GM12878 (cell line): ENCODE measurements around the gene MPEG1. TPM values are rescaled to one million over a fixed set of nuclear protein-coding genes. Genes with fewer than 3 reads are reported as not detected.

ENCODE experiments used
- ATAC-seq: fragments of 200-7000 bp; cut with Tn5 transposase; 3 replicates; pipeline ENCODE4 v1.9.1; 2020; ENCODE audit warnings: mild to moderate bottlenecking, moderate library complexity
- BruUV-seq: library from RNA; stranded (reverse); fragments of 400-500 nt; replicated peaks from 2 replicates; lab custom pipeline; 2021; lab: Mats Ljungman, UMichigan
- CTCF ChIA-PET: fragments of 300-600 bp; sonication (Branson Sonifier 250); formaldehyde crosslinking; extraction: SDS; loops from one replicate; lab custom pipeline; 2021; ENCODE audit warnings: inconsistent platforms; lab: Yijun Ruan, JAX
- POLR2A ChIA-PET: fragments of 350-600 bp; formaldehyde crosslinking; extraction: SDS; loops from one replicate; lab custom pipeline; 2021; ENCODE audit warnings: inconsistent platforms; lab: Charles Lee
- RAD21 ChIA-PET: fragments of 300-600 bp; sonication (Branson Sonifier 250); formaldehyde crosslinking; loops from one replicate; lab custom pipeline; 2023; ENCODE audit warnings: antibody characterized with exemption; ENCODE audit not compliant: unreplicated experiment; lab: Charles Lee
- SMC1A ChIA-PET: fragments of 300-600 bp; sonication (Branson Sonifier 250); formaldehyde crosslinking; loops from one replicate; lab custom pipeline; 2023; ENCODE audit not compliant: unreplicated experiment, uncharacterized antibody; lab: Charles Lee
- DNase-seq: peaks from one replicate; pipeline ENCODE4 v3.0.0-alpha.2; 2011; ENCODE audit warnings: low read depth, low spot score
- FAIRE-seq: peaks from 3 replicates; lab custom pipeline; 2011; peaks lifted over from hg19 to GRCh38; lab: Jason Lieb, UNC
- H2AFZ ChIP-seq: 2 replicates; pipeline ENCODE4 v1.6.0; 2011; ENCODE audit warnings: low read depth, low read length, control low read depth; ENCODE audit not compliant: control insufficient read depth
- H3K27ac ChIP-seq: 2 replicates; pipeline ENCODE4 v1.5.1; 2011; ENCODE audit warnings: control low read depth; ENCODE audit not compliant: control insufficient read depth, insufficient read depth
- H3K27me3 ChIP-seq, 2 experiments: replicated peaks in 1 of 2; 2 replicates each; pipeline versions ENCODE4 v1.6.0 to v1.6.1; 2011; ENCODE audit warnings: low read length in 1 of 2; ENCODE audit not compliant: control insufficient read depth in 2 of 2, insufficient read depth in 2 of 2
- H3K36me3 ChIP-seq, 2 experiments: 2 replicates each; pipeline ENCODE4 v1.5.1; 2011; ENCODE audit warnings: low read length in 1 of 2; ENCODE audit not compliant: control insufficient read depth in 2 of 2, insufficient read depth in 2 of 2
- H3K4me1 ChIP-seq: 2 replicates; pipeline ENCODE4 v1.6.1; 2011; ENCODE audit warnings: mild to moderate bottlenecking, low read length, moderate library complexity, mixed read lengths; ENCODE audit not compliant: control insufficient read depth, insufficient read depth
- H3K4me2 ChIP-seq: 2 replicates; pipeline ENCODE4 v1.6.0; 2011; ENCODE audit warnings: control low read depth; ENCODE audit not compliant: control insufficient read depth, insufficient read depth
- H3K4me3 ChIP-seq: fragments of 200-600 bp; sonication (generic); 2 replicates; pipeline ENCODE4 v1.5.1; 2016
- H3K79me2 ChIP-seq: 2 replicates; pipeline ENCODE4 v1.6.0; 2011; ENCODE audit warnings: low read length; ENCODE audit not compliant: control insufficient read depth, insufficient read depth
- H3K9ac ChIP-seq: 2 replicates; pipeline ENCODE4 v1.8.0; 2011; ENCODE audit warnings: low read length, control low read depth, mixed read lengths; ENCODE audit not compliant: control insufficient read depth, insufficient read depth
- H3K9me3 ChIP-seq: replicated peaks from 3 replicates; pipeline ENCODE4 v1.5.1; 2011; ENCODE audit warnings: mild to moderate bottlenecking, low read length; ENCODE audit not compliant: control insufficient read depth, insufficient read depth
- H4K20me1 ChIP-seq: 2 replicates; pipeline ENCODE4 v1.6.0; 2011; ENCODE audit not compliant: control insufficient read depth, insufficient read depth
- ATF7 ChIP-seq: fragments of 450-650 bp; IDR thresholded peaks from 2 replicates; pipeline ENCODE4 v1.6.1; 2016; ENCODE audit warnings: low read depth, mild to moderate bottlenecking
- BHLHE40 ChIP-seq, 2 experiments: fragments of 450-650 bp in 1 of 2; IDR thresholded peaks; 2 replicates each; pipeline ENCODE4 v1.6.1; 2011 to 2017; ENCODE audit warnings: low read depth in 2 of 2, borderline replicate concordance in 1 of 2, improper control_type of control experiment in 1 of 2, low read length in 1 of 2, mild to moderate bottlenecking in 1 of 2
- CBX3 ChIP-seq: fragments of 200-600 bp; sonication (generic); IDR thresholded peaks from 2 replicates; pipeline ENCODE4 v1.6.1; 2016; ENCODE audit warnings: low read depth, borderline replicate concordance
- CHD4 ChIP-seq: fragments of 200-600 bp; sonication (generic); IDR thresholded peaks from 2 replicates; pipeline ENCODE4 v1.6.1; 2016; ENCODE audit warnings: mild to moderate bottlenecking
- ETV6 ChIP-seq, 2 experiments: fragments of 450-650 bp in 1 of 2; IDR thresholded peaks in 1 of 2; conservative IDR thresholded peaks in 1 of 2; 2 replicates each; pipeline ENCODE4 v1.6.1; 2014; ENCODE audit warnings: antibody characterized with exemption in 1 of 2, borderline replicate concordance in 1 of 2, low read depth in 1 of 2, mild to moderate bottlenecking in 1 of 2, moderate library complexity in 1 of 2
- FOXM1 ChIP-seq: IDR thresholded peaks from 2 replicates; pipeline ENCODE4 v1.6.1; 2012; ENCODE audit warnings: low read depth, mild to moderate bottlenecking, inconsistent platforms, low read length, moderate library complexity
- JUND ChIP-seq: IDR thresholded peaks from 2 replicates; pipeline ENCODE4 v1.6.1; 2012; ENCODE audit warnings: low read depth, mild to moderate bottlenecking, low read length, improper control_type of control experiment, moderate library complexity
- KAT2A ChIP-seq: conservative IDR thresholded peaks from 2 replicates; pipeline ENCODE4 v1.6.1; 2011; ENCODE audit warnings: low read depth, low read length; ENCODE audit not compliant: control insufficient read depth
- MYC ChIP-seq: IDR thresholded peaks from 2 replicates; pipeline ENCODE4 v1.6.1; 2011; ENCODE audit warnings: mild to moderate bottlenecking, low read length, moderate library complexity, inconsistent platforms; ENCODE audit not compliant: insufficient read depth, insufficient replicate concordance, insufficient read length, severe bottlenecking
- NR2C1 ChIP-seq: fragments of 450-650 bp; IDR thresholded peaks from 2 replicates; pipeline ENCODE4 v1.6.1; 2017; ENCODE audit warnings: antibody characterized with exemption, mild to moderate bottlenecking, moderate library complexity
- POLR2AphosphoS5 ChIP-seq: IDR thresholded peaks from 2 replicates; pipeline ENCODE4 v1.6.1; 2011; ENCODE audit warnings: mild to moderate bottlenecking, low read length, inconsistent platforms
- SUPT20H ChIP-seq: IDR thresholded peaks from 2 replicates; pipeline ENCODE4 v1.6.1; 2011; ENCODE audit warnings: low read depth, mild to moderate bottlenecking, low read length, moderate library complexity, borderline replicate concordance; ENCODE audit not compliant: control insufficient read depth
- TCF12 ChIP-seq: IDR thresholded peaks from 2 replicates; pipeline ENCODE4 v1.6.1; 2011; ENCODE audit warnings: low read depth, mild to moderate bottlenecking, low read length
- WRNIP1 ChIP-seq: IDR thresholded peaks from 2 replicates; pipeline ENCODE4 v1.6.1; 2011; ENCODE audit warnings: low read depth, low read length, improper control_type of control experiment, borderline replicate concordance
- YY1 ChIP-seq: IDR thresholded peaks from 2 replicates; pipeline ENCODE4 v1.6.1; 2011; ENCODE audit warnings: low read depth, mild to moderate bottlenecking, low read length
- WGBS: methylation state at CpG from one replicate; pipeline ENCODE4 v1.1.6; 2016; ENCODE audit warnings: low lambda C conversion rate; ENCODE audit not compliant: insufficient replicate concordance, insufficient coverage; ENCODE audit errors: missing lambda C conversion rate; 5-methylcytosine and 5-hydroxymethylcytosine counted together
- in situ Hi-C: fragments of 300-500 bp; cut with MboI; formaldehyde crosslinking; loops from 9 replicates; pipeline ENCODE4 v1.14.3; 2018; ENCODE audit warnings: mixed read lengths
- intact Hi-C: fragments of 100-400 bp; cut with micrococcal nuclease; formaldehyde crosslinking; loops from one replicate; pipeline ENCODE4 v1.14.2; 2022; ENCODE audit not compliant: unreplicated experiment
- polyA plus RNA-seq, 11 experiments: library from polyadenylated mRNA; depleted of rRNA in 4 of 11; unstranded in 6 of 11; stranded (reverse) in 5 of 11; fragments of >200 nt; fragmentation: Nextera tagmentation in 4 of 11; fragmentation: Illumina TruSeq in 1 of 11; extraction: Ambion mirVana in 4 of 11; extraction: Trizol in 1 of 11; gene quantifications; 1 replicate in 1 of 11; 2 replicates in 10 of 11; pipeline versions ENCODE4 v1.2.1 to v1.2.3, GENCODE V29; 2011 to 2016; ENCODE audit warnings: inconsistent platforms in 2 of 11, missing spikeins in 2 of 11, low read depth in 1 of 11
- total RNA-seq, 4 experiments: library from RNA; depleted of rRNA in 3 of 4; stranded (reverse); fragments of >200 nt in 3 of 4; fragmentation: Illumina TruSeq in 1 of 4; extraction: Trizol in 1 of 4; gene quantifications; 2 replicates each; pipeline versions ENCODE4 v1.2.1 to v1.2.3, GENCODE V29; 2013 to 2021
- TF ChIP-seq, protein P1 (sequence below): IDR thresholded peaks from 2 replicates; pipeline ENCODE4 v1.6.1; 2012; ENCODE audit warnings: low read depth, low read length, improper control_type of control experiment
- TF ChIP-seq, protein P2 (sequence below): fragments of 450-650 bp; IDR thresholded peaks from 2 replicates; pipeline ENCODE4 v1.6.1; 2016; ENCODE audit warnings: mild to moderate bottlenecking
- TF ChIP-seq, protein P3 (sequence below): IDR thresholded peaks from 2 replicates; pipeline ENCODE4 v1.6.1; 2011; ENCODE audit warnings: mild to moderate bottlenecking, low read depth, low read length, moderate library complexity; ENCODE audit not compliant: insufficient replicate concordance

The MPEG1 gene
- total and polyA plus RNA-seq, 10 of the 15 experiments (the other 5 are each of a cell fraction or from before 2014, with no cell fraction given) = 1.3 to 15.6 (median 11.7) TPM; not detected in 1

DNA sequence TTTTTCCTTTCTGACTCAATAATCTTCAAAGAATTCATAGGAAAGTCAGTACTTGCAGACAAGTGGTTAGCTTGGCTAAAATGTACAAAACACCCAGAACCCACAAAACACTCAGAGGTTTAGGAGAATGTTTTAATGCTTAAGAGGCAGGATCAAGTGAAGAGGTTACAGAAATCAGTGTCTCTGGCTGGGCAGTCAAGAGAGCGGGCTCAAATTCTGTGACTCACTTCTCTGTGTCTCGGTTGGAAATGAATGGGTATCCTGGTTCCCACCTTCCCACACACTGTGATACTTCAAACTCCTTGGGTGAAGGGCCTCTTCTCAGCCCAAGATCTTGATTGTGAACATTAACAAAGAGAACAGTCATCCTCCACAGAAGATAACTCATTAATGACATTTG, 3.8 kb downstream of the MPEG1 start (continued):
- TF ChIP-seq NR2C1 = no peak
- no peak for TF ChIP-seq ATF7
- TF ChIP-seq BHLHE40 (IDR thresholded peaks at IDR 0.05; ENCODE audit: borderline replicate concordance in 1 of 2, low read depth in 2 of 2, low read length in 1 of 2) = no peak
- TF ChIP-seq WRNIP1 = no peak
- no peak for TF ChIP-seq CHD4
- TF ChIP-seq FOXM1 = no peak
- no peak for TF ChIP-seq KAT2A
- TF ChIP-seq, all 136 proteins: peak for 0

DNA sequence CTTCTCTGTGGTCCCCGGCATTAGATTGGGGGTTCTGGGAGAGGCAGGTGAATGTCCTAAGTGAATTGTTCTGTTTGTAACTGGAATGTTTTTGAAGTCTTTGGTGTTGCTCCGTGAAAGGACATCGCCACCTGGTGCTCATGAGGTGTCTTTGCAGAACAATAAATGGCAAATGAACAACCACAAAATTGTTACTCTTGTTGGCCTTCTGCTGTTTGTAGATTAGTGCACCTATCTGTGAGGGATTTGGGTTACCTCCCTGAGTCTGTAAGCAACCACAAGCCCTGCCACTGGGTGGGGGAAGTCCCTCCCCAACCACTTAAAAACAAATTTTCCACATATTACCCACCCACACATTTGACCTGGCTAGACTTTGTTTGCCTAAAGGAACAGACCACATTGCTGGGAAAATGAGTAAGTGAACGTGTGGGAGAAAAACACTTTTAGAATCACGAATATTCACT, 4.7 kb downstream of the MPEG1 start:
- Histone ChIP-seq H3K4me1 (peaks cover 51% of the 10 kb centered on the region), H3K9ac (peak overlapping the region; percentile 37; the same call in 1 of the 2 replicates), H3K4me3 (peak overlapping the region; percentile 64), H4K20me1 (no peaks in the 10 kb centered on the region), H3K36me3 (peaks cover 12 to 20% of the 10 kb centered on the region in 2 experiments; a peak in 3 of 4 replicates), H3K9me3 (no peaks in the 10 kb centered on the region), H3K27ac (peak overlapping the region; percentile 76), H3K4me2 (peak overlapping the region; percentile 72), H2AFZ (peak overlapping the region; percentile 10; the same call in 1 of the 2 replicates), H3K27me3 (no peaks in the 10 kb centered on the region), H3K79me2 (peaks cover 38% of the 10 kb centered on the region)
- intact Hi-C loops (loop anchor here (1.0 to 5.0 kb wide), 6 partner anchors 9 to 349 kb away; no protein-coding TSS in a partner anchor), in situ Hi-C loops (loop anchor here (5.0 kb wide), 1 partner anchor 36 kb away; the partner anchor contains the start of gene DTX4)
- CTCF ChIA-PET = interaction anchor here (1.0 to 33.5 kb wide), 5 partner anchors 10 to 78 kb away, joined by 3 to 1180 read pairs (median 10); partner anchors contain the start of gene DTX4
- BruUV-seq = no TSS peak
- FAIRE-seq (peak; percentile 89), ATAC-seq (peak; percentile 77), DNase-seq (peak; percentile 89)
- RAD21 ChIA-PET = interaction anchor here (1.5 to 10.8 kb wide), 2 partner anchors 34 to 75 kb away, joined by 3 to 183 read pairs; partner anchors contain the start of gene DTX4
- SMC1A ChIA-PET = interaction anchor here (0.7 to 5.2 kb wide), 6 partner anchors 9 to 222 kb away, joined by 3 to 30 read pairs (median 14); partner anchors contain the start of gene DTX4
- WGBS = 0% methylated on average over 5 of the region's 5 CpGs
- POLR2A ChIA-PET = interaction anchor here (0.6 to 3.7 kb wide), 4 partner anchors 15 to 41 kb away, joined by 3 to 18 read pairs (median 4); no protein-coding TSS in a partner anchor
- peak in 1 of 2 experiments; percentile 48; a peak in 1 of 4 replicates for TF ChIP-seq ETV6 (conservative IDR thresholded peaks at IDR 0.05 in 1 of 2, IDR thresholded peaks at IDR 0.05 in 1 of 2; ENCODE audit: borderline replicate concordance in 1 of 2, low read depth in 1 of 2)
- TF ChIP-seq CBX3 = no peak
- no peak for TF ChIP-seq KAT2A
- TF ChIP-seq, protein P1, sequence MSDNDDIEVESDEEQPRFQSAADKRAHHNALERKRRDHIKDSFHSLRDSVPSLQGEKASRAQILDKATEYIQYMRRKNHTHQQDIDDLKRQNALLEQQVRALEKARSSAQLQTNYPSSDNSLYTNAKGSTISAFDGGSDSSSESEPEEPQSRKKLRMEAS = no peak
- TF ChIP-seq, protein P2, sequence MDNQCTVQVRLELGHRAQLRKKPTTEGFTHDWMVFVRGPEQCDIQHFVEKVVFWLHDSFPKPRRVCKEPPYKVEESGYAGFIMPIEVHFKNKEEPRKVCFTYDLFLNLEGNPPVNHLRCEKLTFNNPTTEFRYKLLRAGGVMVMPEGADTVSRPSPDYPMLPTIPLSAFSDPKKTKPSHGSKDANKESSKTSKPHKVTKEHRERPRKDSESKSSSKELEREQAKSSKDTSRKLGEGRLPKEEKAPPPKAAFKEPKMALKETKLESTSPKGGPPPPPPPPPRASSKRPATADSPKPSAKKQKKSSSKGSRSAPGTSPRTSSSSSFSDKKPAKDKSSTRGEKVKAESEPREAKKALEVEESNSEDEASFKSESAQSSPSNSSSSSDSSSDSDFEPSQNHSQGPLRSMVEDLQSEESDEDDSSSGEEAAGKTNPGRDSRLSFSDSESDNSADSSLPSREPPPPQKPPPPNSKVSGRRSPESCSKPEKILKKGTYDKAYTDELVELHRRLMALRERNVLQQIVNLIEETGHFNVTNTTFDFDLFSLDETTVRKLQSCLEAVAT = peak; percentile 95
- peak; percentile 62; the same call in 1 of the 2 replicates for TF ChIP-seq POLR2AphosphoS5
- TF ChIP-seq, protein P3, sequence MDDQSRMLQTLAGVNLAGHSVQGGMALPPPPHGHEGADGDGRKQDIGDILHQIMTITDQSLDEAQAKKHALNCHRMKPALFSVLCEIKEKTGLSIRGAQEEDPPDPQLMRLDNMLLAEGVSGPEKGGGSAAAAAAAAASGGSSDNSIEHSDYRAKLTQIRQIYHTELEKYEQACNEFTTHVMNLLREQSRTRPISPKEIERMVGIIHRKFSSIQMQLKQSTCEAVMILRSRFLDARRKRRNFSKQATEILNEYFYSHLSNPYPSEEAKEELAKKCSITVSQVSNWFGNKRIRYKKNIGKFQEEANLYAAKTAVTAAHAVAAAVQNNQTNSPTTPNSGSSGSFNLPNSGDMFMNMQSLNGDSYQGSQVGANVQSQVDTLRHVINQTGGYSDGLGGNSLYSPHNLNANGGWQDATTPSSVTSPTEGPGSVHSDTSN = no peak
- no peak for TF ChIP-seq SUPT20H
- no peak for TF ChIP-seq YY1
- TF ChIP-seq MYC = no peak
- TF ChIP-seq TCF12 = 0 out of 2 replicates have a peak, but pooled peaks have one; percentile 64
- TF ChIP-seq JUND = no peak
